Measurements from ENCODE around the gene H2AZ1.

H2AZ1 gene

DNA sequence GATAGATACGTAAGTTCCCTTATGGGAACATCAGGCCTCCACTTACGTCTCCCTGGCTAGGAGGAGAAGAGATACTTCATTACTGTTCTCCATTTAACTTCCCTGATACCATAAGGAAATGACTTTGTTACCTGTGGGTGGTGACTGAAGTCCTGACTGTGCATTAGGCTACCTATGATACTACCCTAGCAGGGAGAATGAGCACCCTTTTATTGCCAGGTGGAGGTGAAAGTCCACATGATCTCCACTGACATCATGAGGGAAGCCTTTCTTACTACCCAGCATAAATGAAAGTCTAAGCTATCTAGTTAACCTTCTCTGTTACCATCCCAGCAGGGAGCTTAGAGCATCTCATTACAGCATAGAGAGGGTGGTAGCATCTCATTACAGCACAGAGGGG, 31.4 kb downstream of the H2AZ1 start:
- no peak for DNase-seq (ENCODE audit: insufficient read length, low spot score)
- no peak for FAIRE-seq
- no peak for TF ChIP-seq POLR2A (IDR thresholded peaks at IDR 0.05; ENCODE audit: low read depth, low read length)

DNA sequence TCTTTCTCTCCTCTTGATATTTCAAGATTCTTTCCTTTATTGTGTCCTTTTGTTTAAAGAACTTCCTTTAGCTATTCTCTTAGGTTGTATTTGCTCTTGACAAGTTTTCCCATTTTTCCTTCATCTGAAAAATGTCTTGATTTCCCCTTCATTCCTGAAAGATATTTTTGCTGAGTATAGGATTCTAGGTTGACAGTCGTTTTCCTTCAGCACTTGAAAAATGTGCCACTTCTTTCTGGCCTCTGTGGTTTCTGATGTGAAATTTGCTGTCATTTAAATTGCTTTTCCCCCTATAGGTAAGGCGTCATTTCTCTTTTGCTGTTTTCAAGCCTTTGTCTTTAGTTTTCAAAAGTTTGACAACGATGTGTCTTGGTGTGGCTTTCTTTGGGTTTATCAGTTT, 32.5 kb downstream of the H2AZ1 start:
- TF ChIP-seq POLR2A (IDR thresholded peaks at IDR 0.05; ENCODE audit: low read depth, low read length), result no peak
- no peak for FAIRE-seq
- no peak for DNase-seq (ENCODE audit: insufficient read length, low spot score)

DNA sequence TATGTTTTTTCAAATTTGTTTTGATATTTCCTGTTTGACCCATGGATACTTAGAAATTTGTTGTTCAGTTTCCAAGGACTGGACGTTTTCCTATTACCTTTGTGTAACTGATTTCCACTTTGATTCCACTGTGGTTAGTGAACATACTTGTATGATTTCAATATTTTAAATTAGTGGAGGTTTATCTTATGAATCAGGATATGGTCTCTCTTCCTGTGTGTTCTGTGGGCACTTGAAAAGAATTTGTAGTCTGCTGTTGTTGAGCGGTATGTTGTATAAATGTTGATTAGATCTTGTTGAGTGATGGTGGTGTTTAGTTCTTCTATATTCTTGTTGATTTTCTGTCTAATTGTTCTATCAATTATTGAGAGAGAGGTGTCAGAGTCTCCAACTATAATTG, 34.6 kb downstream of the H2AZ1 start:
- no peak for TF ChIP-seq POLR2A (IDR thresholded peaks at IDR 0.05; ENCODE audit: low read depth, low read length)
- FAIRE-seq (no peak), DNase-seq (ENCODE audit: insufficient read length, low spot score) (no peak)
